ENCODE results near the gene GAS7. TPM values are rescaled to one million over a fixed set of nuclear protein-coding genes. Genes with fewer than 3 reads are reported as not detected.

The GAS7 gene
- total and polyA plus RNA-seq, 2 of the 13 experiments (the other 11 are each of a cell fraction or from before 2014, with no cell fraction given), result 1.0 to 5.2 TPM

- CTCF ChIA-PET (ENCODE audit: low intra/inter-chr PET ratio, low total read pairs), result no interaction called here
- Histone ChIP-seq H4K20me1 (ENCODE audit: insufficient read depth, low read length) (no peaks in the 10 kb centered on the region), H3K4me2 (ENCODE audit: low read depth, low read length) (no peak overlapping the region), H2AFZ (ENCODE audit: low read length) (no peak overlapping the region), H3K27me3 (ENCODE audit: control insufficient read depth in 1 of 2, insufficient read depth in 2 of 2, low read length in 2 of 2) (no peaks in the 10 kb centered on the region; a peak in 1 of 5 replicates), H3K4me3 (replicated peaks in 1 of 3; ENCODE audit: insufficient read depth in 1 of 3, low read depth in 2 of 3, low read length in 3 of 3) (no peak overlapping the region), H3K36me3 (replicated peaks in 1 of 2; ENCODE audit: control insufficient read depth in 1 of 2, insufficient read depth in 2 of 2, low read length in 2 of 2) (no peaks in the 10 kb centered on the region), H3K27ac (ENCODE audit: extremely low read length, insufficient read depth, low read length) (no peak overlapping the region), H3K9ac (ENCODE audit: insufficient read depth, low read depth, low read length) (no peak overlapping the region), H3K79me2 (ENCODE audit: insufficient read depth, low read length) (no peaks in the 10 kb centered on the region), H3K4me1 (ENCODE audit: insufficient read depth, low read length) (no peaks in the 10 kb centered on the region), H3K9me3 (ENCODE audit: low read length) (peaks cover 8% of the 10 kb centered on the region; the same call in 1 of the 2 replicates)
- ATAC-seq (no peak), DNase-seq (ENCODE audit: low spot score) (no peak), FAIRE-seq (no peak)
- TF ChIP-seq TSC22D2 (CRISPR knock-in tag; IDR thresholded peaks at IDR 0.05; ENCODE audit: borderline replicate concordance), result no peak
- WGBS (ENCODE audit: low lambda C conversion rate), result 23% methylated on average over 8 of the region's 8 CpGs
- POLR2A ChIA-PET, result no interaction called here
- BruUV-seq (replicated peaks), result no TSS peak
- in situ Hi-C loops (cut with HindIII; ENCODE audit: extremely low pct_ligation_motif_present, low pct_unique_long_range_greater_than_20kb) (no loop called here), intact Hi-C loops (cut with micrococcal nuclease; ENCODE audit: unreplicated experiment) (no loop called here)
Observed at GRCh38 chr17:10081571-10082169, 116.7 kb downstream of the GAS7 start.

- H3K4me2 ChIP-seq (ENCODE audit: low read depth, low read length), result no peak overlapping the region
- H3K79me2 ChIP-seq (ENCODE audit: insufficient read depth, low read length), result no peaks in the 10 kb centered on the region
- H3K9me3 ChIP-seq (ENCODE audit: low read length), result no peaks in the 10 kb centered on the region
- no peak for DNase-seq (ENCODE audit: low spot score)
- POLR2A ChIA-PET, result no interaction called here
- no peak for FAIRE-seq
- CTCF ChIA-PET (ENCODE audit: low intra/inter-chr PET ratio, low total read pairs), result no interaction called here
- H4K20me1 ChIP-seq (ENCODE audit: insufficient read depth, low read length), result no peaks in the 10 kb centered on the region
- in situ Hi-C loops (cut with HindIII; ENCODE audit: extremely low pct_ligation_motif_present, low pct_unique_long_range_greater_than_20kb) (no loop called here), intact Hi-C loops (cut with micrococcal nuclease; ENCODE audit: unreplicated experiment) (no loop called here)
- H3K27me3 ChIP-seq (ENCODE audit: control insufficient read depth in 1 of 2, insufficient read depth in 2 of 2, low read length in 2 of 2), result peaks cover 0 to 15% of the 10 kb centered on the region in 2 experiments; a peak in 3 of 5 replicates
- H3K4me3 ChIP-seq (replicated peaks in 1 of 3; ENCODE audit: insufficient read depth in 1 of 3, low read depth in 2 of 3, low read length in 3 of 3), result no peak overlapping the region
- no peaks in the 10 kb centered on the region for H3K36me3 ChIP-seq (replicated peaks in 1 of 2; ENCODE audit: control insufficient read depth in 1 of 2, insufficient read depth in 2 of 2, low read length in 2 of 2)
- no peak for ATAC-seq
- no peak overlapping the region for H3K27ac ChIP-seq (ENCODE audit: extremely low read length, insufficient read depth, low read length)
- no peaks in the 10 kb centered on the region for H3K4me1 ChIP-seq (ENCODE audit: insufficient read depth, low read length)
- WGBS (ENCODE audit: low lambda C conversion rate), result 10% methylated on average over 4 of the region's 4 CpGs
- BruUV-seq (replicated peaks), result no TSS peak
- H3K9ac ChIP-seq (ENCODE audit: insufficient read depth, low read depth, low read length), result no peak overlapping the region
- H2AFZ ChIP-seq (ENCODE audit: low read length), result no peak overlapping the region
- TF ChIP-seq ZNF740 (CRISPR knock-in tag; IDR thresholded peaks at IDR 0.05) (no peak), NFE2L2 (IDR thresholded peaks at IDR 0.05; ENCODE audit: low read length) (no peak), TBX2 (CRISPR knock-in tag; IDR thresholded peaks at IDR 0.05; ENCODE audit: borderline replicate concordance) (no peak), SP2 (CRISPR knock-in tag; IDR thresholded peaks at IDR 0.05) (no peak), ZNF784 (CRISPR knock-in tag; IDR thresholded peaks at IDR 0.05; ENCODE audit: borderline replicate concordance) (no peak), MED13 (CRISPR knock-in tag; IDR thresholded peaks at IDR 0.05) (no peak), MZF1 (CRISPR knock-in tag; IDR thresholded peaks at IDR 0.05; ENCODE audit: borderline replicate concordance) (no peak), ZFP91 (CRISPR knock-in tag; IDR thresholded peaks at IDR 0.05; ENCODE audit: borderline replicate concordance) (no peak), ZBTB37 (CRISPR knock-in tag; IDR thresholded peaks at IDR 0.05) (no peak), ZNF260 (CRISPR knock-in tag; IDR thresholded peaks at IDR 0.05; ENCODE audit: borderline replicate concordance, low read depth) (no peak), FOXC1 (CRISPR knock-in tag; IDR thresholded peaks at IDR 0.05; ENCODE audit: borderline replicate concordance) (no peak), ZNF292 (CRISPR knock-in tag; IDR thresholded peaks at IDR 0.05; ENCODE audit: borderline replicate concordance, low read depth) (no peak)
Observed at GRCh38 chr17:10077561-10078299, 120.7 kb downstream of the GAS7 start.
